Fibroblast of villous mesenchyme (primary cell): ENCODE data around the gene PNMA8C. TPM values are rescaled to one million over a fixed set of nuclear protein-coding genes. Genes with fewer than 3 reads are reported as not detected.

ENCODE experiments used
- DNase-seq: peaks from one replicate; pipeline ENCODE4 v3.0.0-alpha.2; 2010; ENCODE audit warnings: low read depth
- H3K4me3 ChIP-seq: 2 replicates; pipeline ENCODE4 v1.5.1; 2011; ENCODE audit warnings: low read depth, mild to moderate bottlenecking, low read length
- CTCF ChIP-seq: IDR thresholded peaks from 2 replicates; pipeline ENCODE4 v1.5.1; 2012; ENCODE audit warnings: low read depth, mild to moderate bottlenecking, low read length; ENCODE audit not compliant: insufficient read depth
- total RNA-seq: library from RNA; depleted of rRNA; stranded (reverse); fragments of >200 nt; gene quantifications from 2 replicates; pipeline ENCODE4 v1.2.3, GENCODE V29; 2012

Gene PNMA8C
- total RNA-seq, 1 donor: under 0.01 TPM

GRCh38 chr19:46390121-46390858 is 38.4 kb downstream of the PNMA8C start:
- DNase-seq: no peak
- TF ChIP-seq CTCF: no peak
- no peak overlapping the region for H3K4me3 ChIP-seq

- H3K4me3 ChIP-seq: no peak overlapping the region
- TF ChIP-seq CTCF: no peak
- no peak for DNase-seq
These were observed 40.2 kb downstream of the PNMA8C start for GRCh38 chr19:46388311-46389095.

- DNase-seq: no peak
- TF ChIP-seq CTCF: no peak
- H3K4me3 ChIP-seq: no peak overlapping the region
These were observed 41.0 kb downstream of the PNMA8C start for GRCh38 chr19:46387713-46388130.

- H3K4me3 ChIP-seq: no peak overlapping the region
- TF ChIP-seq CTCF: no peak
- no peak for DNase-seq
These were observed 41.6 kb downstream of the PNMA8C start for GRCh38 chr19:46386996-46387712.

- H3K4me3 ChIP-seq: no peak overlapping the region
- no peak for DNase-seq
These were observed 42.6 kb downstream of the PNMA8C start for GRCh38 chr19:46386151-46386550.

More at GRCh38 chr19:46386151-46386550, 42.6 kb downstream of the PNMA8C start:
- TF ChIP-seq CTCF: no peak
